Stimulated activated CD8-positive, alpha-beta memory T cell treated with anti-CD3 and anti-CD28 coated beads, Interleukin-15, amount 100 ng/mL, for 4 hours (primary cell): ENCODE measurements around the gene AKT3.
"Not testable (repeated sequence)": the region's sequence is repeated elsewhere in the genome, so short reads cannot be mapped to it uniquely, and the experiment has no call there.

Experiments
- DNase-seq, 2 donors: peaks; one replicate each; pipeline ENCODE4 v3.0.0-alpha.2; 2020; ENCODE audit warnings: low read depth in 2 of 2

The AKT3 gene

DNA sequence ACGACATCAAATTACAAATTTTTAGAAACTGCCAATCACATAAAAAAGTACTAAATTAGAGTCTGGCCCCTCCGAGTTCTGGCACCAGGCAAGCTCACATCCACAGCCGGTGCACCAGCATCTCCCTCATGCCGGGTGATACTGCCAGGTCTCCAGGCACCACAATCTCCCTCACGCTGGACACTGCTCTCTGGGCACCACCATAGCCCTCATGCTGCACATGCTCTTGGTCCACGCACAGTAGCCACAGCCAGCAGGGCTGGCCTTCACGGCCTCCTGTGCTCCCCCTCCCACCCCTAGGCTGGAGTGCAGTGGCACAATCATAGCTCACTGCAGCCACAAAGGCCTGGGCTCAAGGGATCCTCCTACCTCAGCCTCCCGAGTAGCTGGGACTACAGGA, 65.5 kb downstream of the AKT3 start:
- DNase-seq: no peak

DNA sequence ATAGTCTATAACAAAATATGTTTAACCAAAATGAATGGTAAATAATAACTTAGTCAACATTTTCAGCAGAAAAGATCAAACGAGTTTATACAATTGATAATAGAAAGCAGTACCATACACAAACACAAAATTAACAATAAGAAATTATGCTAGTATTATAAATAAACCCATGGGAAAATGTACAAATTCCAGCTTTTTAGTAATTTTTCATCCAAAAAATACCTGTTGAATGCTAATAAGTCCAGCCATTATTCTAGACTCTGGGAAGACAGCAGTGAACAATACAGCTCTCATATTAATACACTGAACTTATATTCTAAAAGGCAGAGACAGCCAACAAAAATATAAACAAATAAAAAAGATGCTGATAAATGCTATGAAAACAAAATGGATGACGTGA, 66.3 kb downstream of the AKT3 start:
- no peak for DNase-seq

DNA sequence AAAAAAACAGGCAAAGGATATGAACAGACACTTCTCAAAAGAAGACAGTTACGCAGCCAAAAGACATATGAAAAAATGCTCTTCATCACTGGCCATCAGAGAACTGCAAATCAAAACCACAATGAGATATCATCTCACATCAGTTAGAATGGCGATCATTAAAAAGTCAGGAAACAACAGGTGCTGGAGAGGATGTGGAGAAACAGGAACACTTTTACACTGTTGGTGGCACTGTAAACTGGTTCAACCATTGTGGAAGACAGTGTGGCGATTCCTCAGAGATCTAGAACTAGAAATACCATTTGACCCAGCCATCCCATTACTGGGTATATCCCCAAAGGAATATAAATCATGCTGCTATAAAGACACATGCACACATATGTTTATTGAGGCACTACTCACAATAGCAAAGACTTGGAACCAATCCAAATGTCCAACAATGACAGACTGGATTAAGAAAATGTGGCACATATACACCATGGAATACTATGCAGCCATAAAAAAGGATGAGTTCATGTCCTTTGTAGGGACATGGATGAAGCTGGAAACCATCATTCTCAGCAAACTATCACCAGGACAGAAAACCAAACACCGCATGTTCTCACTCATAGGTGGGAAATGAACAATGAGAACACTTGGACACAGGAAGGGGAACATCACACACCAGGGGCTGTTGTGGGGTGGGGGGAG, 77.5 kb downstream of the AKT3 start:
- DNase-seq: not testable (repeated sequence)

DNA sequence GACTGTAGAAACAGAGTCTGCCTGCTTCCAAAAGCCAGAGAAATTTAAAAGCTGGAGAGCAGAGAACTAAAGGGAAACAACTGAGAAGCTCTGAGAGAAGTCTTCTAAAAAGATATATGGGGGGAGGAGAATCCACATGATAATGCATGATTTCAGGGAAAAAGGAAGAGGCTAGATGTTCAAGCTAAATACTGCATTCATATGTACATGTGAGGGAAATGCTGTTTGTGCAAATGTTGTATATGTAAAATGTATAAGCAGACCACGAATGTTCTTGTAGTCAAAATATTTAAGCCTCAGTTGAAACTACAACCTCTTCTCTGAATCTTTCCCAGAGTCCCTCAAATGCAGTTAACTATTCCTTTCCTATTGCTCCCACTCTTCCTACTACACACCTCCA, 79.2 kb downstream of the AKT3 start:
- DNase-seq: no peak

DNA sequence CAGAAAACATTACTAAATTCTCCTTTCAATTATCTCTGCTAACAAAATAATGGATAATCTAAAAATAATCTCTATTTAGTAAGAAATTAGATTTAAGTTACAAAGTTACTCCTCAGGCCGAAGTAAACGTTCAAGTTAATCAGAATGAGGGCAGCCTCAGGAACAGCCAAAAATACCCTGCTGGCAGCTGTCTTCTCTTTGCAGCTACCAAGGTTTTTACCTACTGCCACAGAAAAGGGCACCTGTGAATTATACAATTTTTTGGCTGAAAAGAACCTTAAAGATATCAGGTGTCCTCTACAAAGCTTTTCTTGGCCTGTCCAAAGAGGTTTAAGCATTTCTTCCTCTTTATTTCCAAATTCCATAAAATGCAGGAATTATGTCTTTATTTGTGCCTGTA, 84.4 kb downstream of the AKT3 start:
- DNase-seq: no peak

DNA sequence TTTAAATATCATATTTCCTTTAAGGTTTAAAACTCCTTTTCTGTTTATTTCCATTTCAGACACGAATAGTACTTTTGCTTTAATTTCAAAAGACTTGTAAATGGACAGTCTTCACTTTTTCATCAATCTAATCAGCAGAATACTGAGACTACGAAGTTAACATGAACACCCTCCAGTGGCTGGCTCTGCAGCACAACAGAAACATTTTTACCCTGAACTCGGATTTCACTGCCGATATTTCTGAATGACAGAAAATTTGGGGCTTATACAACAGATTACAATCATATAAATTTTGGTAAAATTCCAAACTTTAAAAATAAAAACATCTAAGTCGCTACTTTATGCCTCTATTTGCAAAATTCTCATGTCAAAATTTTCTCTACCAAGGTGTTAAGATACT, 86.2 kb downstream of the AKT3 start:
- DNase-seq: no peak

DNA sequence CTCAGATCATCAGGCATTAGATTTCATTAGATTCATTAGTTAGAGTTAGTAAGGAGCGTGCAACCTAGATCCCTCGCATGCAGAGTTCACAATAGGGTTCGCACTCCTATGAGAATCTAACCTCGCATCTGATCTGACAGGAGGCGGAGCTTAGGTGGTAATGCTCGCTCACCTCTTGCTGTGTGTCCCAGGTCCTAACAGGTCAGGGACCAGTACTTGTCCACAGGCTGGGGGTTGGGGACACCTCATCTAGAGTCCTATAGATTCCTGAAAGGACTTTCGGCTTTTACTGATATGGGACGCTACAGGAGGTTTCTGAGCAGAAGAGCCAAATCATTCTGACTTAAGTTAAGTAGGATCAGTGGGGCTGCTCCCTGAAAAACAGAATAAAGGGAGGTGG, 91.4 kb downstream of the AKT3 start:
- no peak for DNase-seq

DNA sequence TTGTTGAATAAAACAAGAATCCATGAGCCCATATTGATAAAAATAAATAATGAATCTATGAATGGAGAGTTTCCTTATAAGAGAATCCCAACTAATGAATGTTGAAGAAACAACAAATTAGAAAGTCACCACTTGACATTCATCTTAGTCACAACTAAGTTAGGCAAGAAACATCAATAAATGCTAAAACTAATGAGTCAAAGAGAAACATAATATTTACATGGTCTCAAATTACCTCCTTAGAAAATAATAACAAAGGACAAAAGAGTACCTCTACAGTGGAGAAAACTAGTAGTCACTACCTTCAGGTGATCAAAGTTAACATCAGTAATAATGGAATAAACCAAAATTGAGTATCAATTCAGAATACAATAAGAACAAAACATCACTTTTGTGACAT, 93.5 kb downstream of the AKT3 start:
- DNase-seq: no peak

DNA sequence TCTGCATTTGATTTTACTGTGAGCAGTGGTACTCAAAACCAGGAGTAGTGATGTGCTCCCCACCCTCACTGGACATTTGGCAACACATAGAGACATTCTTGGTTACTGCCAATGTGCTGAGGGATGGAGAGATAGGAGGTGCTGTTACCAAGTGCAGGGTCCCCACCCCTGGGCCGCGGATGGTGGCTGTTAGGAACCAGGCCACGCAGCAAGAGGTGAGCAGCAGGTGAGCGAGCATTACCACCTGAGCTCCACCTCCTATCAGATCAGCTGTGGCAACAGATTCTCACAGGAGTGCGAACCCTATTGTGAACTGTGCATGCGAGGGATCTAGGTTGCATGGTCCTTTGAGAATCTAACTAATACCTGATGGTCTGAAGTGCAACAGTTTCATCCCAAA, 95.7 kb downstream of the AKT3 start:
- no peak for DNase-seq

DNA sequence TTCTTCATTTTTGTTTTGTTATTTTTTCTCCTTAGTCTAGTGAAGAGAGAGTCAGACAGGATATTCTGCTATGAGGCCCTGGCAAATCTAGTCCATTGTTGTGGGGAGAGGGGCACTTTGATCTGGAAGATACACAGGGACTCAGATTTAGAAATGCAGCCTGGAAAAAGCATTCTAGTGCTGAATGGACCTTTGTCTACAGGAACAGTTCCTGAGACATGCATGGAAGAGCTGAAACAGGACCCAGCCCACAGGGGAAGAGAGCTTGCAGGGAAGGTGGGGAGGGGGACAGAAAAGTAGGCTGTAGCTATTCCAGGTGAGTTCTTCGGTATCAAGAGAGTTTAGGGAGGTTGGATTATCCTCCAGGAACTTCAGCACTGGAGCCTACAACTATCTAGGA, 98.5 kb downstream of the AKT3 start:
- DNase-seq: no peak

DNA sequence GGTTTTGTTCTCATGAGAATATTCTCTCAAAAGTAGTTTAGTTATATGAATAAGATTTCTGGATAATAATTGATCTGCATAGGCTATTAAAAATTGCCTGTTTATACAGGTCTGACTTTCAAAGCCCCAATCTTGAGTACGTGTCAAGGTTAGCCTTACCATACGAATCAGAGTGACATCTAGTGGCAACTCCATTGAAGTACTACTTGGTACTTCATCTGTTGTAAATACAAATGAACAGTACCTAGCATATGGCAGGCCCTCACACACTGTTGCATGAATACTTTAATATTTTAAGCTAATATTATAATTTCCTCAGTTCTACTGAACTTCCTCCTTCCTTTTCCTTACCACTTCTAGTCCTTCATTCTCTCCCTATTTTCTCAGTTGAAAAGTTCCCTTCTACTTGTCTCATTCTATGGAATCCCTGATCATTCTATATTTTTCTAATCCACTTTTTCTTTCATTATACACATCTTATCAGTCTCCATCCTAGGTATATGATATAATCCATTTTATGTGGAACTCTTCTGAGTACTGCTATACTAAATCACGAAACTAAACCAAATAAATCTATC, 101.2 kb downstream of the AKT3 start:
- DNase-seq: no peak

DNA sequence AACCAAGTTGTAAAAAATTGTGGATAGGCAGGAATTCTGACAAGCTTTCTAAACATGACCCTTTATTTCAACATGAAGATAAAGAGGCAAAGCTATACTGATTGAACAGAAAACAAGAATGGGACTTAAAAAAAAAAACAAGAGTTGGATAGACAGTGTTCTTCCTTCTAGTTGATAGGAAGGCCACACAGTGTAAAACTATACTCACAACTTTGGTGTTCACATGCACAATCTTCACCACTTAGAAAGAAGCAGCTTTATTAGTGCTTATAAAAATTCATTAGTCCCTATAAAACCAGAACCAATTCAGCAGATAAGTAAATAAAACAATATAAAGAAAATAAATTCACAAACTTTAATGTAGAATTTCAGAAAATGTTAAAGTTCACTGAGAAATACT, 101.8 kb downstream of the AKT3 start:
- no peak for DNase-seq

DNA sequence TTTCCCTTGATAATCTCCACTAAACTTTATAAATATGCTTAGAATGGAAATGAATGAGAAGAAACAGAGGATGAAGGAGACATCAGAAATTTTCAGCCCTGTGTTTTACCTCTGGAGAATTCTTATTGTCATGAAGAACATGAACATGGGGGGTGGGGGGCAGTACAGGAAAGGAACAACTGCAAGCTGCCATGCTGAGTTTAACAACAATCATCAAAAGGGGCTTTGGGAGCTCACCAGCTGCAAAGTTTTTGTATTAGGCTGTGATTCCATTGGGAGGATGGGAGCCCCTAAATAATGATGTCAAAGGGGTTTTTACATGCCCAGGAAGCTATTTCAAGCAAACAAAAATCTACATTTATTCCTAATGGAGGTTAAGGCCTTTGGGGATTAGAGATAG, 103.3 kb downstream of the AKT3 start:
- no peak for DNase-seq

DNA sequence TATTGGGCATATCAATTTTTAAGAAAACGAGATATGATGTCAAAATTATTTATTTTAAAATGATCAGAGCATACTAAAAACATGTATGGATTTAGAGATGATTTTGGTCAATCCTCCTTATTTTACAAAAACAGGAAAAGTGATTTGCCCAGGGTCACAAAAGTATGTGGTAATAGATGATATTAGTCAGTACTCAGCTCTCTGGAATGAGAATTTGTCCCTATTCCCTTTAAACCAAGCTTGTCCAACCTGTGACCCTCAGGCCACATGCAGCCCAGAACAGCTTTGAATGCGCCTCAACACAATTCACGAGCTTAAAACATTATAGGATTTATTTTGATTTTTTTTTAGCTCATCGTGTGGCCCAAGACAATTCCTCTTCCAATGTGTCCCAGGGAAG, 104.7 kb downstream of the AKT3 start:
- no peak for DNase-seq

DNA sequence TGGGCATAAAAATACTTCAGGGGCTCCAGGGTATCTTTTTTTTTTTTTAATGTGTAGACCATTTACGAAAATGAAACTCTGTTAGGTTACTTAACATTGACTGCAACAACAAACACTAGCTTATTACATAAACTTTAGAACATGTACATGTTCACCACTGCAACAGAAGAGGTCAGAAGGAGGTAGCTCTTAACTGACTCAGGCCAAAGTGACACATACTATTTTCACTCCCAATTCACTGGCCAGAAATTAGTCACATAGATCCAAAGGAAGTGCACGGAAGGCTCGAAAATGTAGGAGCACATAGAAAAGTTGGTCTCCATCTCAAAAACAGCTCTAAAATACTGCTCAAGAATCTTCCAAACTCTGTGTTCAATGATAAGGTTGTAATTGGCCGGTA, 107.2 kb downstream of the AKT3 start:
- no peak for DNase-seq

DNA sequence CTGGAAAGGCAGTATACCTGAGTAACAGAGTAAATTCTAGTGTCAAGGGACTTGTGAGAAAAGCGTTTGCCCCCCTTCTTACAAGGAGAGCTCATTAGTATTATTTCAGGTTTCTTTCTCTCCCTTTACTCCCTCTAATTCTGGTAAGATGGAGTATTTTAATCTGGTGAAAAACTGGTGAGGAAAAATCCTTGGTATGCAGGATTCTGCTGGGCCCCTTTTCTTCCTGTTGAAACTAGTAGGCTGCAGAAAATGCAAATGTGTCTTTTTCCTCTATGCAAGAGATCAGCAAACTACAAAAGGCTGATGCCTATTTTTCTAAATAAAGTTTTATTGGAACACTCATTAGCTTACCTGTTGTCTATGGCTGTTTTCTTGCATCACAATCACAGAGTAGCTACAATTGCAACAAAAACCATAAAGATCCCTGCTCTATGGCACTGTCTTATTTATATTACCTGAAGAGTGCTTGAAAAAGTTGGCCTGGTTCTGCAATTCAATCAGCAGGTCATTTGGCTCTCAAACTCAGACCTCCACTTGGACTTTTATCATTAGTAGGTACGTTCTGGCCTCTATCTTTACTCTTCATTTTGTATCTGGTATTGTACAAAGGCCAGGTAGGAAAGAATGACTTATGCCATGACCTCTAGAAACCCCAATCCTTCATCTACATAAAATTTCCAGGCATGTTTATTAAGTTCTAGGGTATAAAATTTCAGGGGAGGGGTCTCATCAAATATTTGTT, 109.6 kb downstream of the AKT3 start:
- no peak for DNase-seq

DNA sequence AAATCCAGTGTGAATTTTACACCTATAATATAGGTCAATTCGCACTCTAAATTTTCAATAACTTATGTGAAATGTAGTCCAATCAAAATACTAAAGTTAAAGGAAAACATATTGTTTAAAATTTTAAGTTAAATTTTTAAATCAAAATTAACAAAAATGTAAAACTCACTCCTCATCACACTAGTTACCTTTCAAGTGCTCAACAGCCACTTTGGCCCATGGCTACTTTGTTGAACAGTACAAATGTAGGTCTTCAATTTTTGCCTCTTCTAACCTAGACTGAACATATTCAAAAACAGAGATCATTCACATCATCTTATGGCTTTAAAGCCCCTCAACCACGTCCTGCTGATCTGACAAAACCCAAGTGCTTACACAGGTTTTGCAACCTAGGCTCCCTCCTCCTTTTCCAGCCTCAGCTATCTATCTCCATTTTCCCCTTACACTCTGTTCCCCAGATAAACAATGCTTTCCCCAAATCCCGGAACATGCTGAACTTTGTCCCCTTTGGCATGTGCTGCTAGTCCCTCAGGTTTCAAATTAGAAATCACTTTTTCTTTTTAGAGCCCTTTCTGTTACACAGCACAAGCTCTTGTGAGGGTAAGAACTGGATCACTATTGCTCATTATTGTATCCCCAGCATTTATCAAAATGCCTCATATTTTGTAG, 110.6 kb downstream of the AKT3 start:
- no peak for DNase-seq

DNA sequence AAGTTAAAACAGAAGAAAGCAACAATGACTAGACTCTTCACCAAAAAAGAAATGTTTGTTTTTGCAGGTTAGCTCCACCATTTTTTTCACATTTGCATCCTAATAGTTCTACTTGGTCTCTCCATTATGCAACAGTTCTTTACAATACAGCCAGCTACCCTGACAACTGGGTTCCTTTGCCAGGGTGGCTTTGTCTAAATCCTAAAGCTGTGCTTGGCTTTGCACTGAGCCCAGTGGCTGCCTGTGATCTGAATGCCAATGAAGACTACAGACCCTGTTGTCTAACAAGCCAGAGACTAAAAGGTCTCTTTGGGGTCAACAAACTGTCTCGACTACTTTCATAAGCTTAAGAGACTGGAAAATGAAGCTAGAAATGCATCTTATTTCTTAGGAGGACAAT, 112.0 kb downstream of the AKT3 start:
- DNase-seq: no peak

DNA sequence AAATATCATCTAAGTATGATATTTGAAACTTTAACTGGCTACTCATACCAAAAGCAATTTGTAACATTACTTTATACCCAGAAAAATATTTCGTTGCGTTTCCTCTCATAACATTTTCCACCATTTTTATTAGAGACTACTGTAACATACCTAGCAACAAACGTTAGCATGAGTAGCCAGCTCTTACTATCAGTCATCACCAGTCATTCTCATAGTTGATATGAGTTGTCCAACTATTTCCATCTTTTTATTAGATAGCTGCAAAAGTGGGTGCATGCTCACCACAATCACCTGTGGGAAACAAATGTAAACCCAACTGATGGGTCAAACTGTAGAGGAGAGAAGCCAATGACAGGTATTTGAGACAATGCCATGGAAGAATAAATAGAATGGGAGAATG, 114.6 kb downstream of the AKT3 start:
- DNase-seq: no peak

DNA sequence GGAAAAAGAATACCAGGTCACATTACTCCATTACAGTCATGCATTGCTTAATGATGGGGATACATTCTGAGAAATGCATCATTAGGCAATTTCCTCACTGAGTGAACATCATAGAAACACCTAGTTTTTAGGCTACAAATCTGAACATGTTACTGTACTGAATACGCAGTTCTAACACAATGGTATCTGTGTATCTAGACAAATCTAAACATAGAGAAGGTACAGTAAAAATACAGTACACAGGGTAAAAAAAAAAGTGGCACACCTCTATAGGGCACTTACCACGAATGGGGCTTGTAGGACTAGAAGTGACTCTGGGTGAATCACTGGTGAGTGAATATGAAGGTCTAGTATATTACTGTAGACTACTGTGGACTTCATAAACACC, 115.7 kb downstream of the AKT3 start:
- no peak for DNase-seq

DNA sequence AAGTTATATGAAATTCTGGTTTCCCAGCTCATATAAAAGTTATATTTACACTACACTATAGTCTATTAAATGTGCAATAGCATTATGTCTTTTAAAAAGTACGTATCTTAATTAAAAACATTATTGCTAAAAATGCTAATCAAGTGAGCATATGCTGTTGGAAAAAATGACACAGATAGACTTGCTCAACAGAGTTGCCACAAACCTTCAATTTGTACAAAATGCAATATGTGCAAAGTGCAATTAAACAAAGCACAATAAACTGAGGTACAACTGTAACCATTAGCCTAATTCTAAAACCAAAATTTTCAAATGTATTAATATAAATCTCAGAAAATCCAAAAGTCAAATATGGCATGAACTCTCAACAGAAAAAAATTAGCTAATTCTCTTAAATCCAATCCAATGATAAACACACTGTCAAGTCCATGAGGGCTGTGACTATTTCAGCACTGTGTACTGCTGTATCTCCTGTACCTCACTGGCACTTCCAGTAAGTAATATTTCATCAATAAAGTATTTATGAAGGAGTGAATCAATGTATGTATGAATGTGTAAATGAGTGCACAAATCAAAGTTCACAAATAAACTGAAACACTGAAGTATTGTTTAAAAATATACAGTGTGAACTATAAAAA, 116.3 kb downstream of the AKT3 start:
- no peak for DNase-seq

DNA sequence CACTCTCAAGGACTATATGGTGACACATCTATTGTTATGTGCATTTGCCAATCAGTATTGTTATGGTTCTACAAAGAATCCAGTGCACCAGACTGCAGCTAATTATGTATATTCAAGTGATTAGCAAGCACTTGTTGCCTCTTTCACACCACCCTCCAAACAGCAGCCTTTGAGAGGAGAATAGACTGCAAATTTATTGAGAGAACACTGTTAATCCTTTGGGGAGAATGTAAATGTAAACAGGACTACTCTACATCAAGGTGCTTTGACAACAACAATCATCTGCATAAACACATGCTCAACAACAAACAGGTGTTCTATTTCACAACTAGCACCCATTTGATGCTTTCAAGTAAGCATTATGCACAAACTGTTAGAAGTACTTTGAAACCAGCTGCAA, 117.4 kb downstream of the AKT3 start:
- DNase-seq: no peak
